ENCODE results near the gene ACOX2. TPM values are rescaled to one million over a fixed set of nuclear protein-coding genes. Genes with fewer than 3 reads are reported as not detected.

Gene ACOX2
- total and polyA plus RNA-seq, 10 of the 15 experiments (the other 5 are each of a cell fraction or from before 2014, with no cell fraction given) = 0.72 TPM; not detected in 9

- TF ChIP-seq MTA2 (IDR thresholded peaks at IDR 0.05; ENCODE audit: low read depth) (no peak), ZZZ3 (IDR thresholded peaks at IDR 0.05; ENCODE audit: control insufficient read depth, insufficient read length, low read depth) (no peak), SPI1 (IDR thresholded peaks at IDR 0.05; ENCODE audit: borderline replicate concordance, insufficient read depth, low read depth, low read length) (no peak), ZBTB4 (CRISPR knock-in tag; IDR thresholded peaks at IDR 0.05) (no peak)
Observed at GRCh38 chr3:58520403-58521335, 16.3 kb downstream of the ACOX2 start (continued).

GRCh38 chr3:58519668-58520402, 17.2 kb downstream of the ACOX2 start:
- DNase-seq (ENCODE audit: low read depth, low spot score) (no peak), FAIRE-seq (no peak), ATAC-seq (no peak)
- SMC1A ChIA-PET (ENCODE audit: uncharacterized antibody, unreplicated experiment) = interaction anchor here (0.7 to 2.0 kb wide), 5 partner anchors 9 to 353 kb away, joined by 3 to 5 read pairs (median 3); no protein-coding TSS in a partner anchor
- no peaks in the 10 kb centered on the region for H3K9me3 ChIP-seq (replicated peaks; ENCODE audit: control insufficient read depth, insufficient read depth, low read length)
- POLR2A ChIA-PET = no interaction called here
- no peak overlapping the region for H3K4me2 ChIP-seq (ENCODE audit: control insufficient read depth, insufficient read depth)
- no peak overlapping the region for H3K9ac ChIP-seq (ENCODE audit: control insufficient read depth, insufficient read depth, low read length)
- no peaks in the 10 kb centered on the region for H4K20me1 ChIP-seq (ENCODE audit: control insufficient read depth, insufficient read depth)
- no TSS peak for BruUV-seq (replicated peaks)
- no peaks in the 10 kb centered on the region for H3K27me3 ChIP-seq (replicated peaks in 1 of 2; ENCODE audit: control insufficient read depth in 2 of 2, insufficient read depth in 2 of 2, low read length in 1 of 2)
- TF ChIP-seq BACH1 (IDR thresholded peaks at IDR 0.05; ENCODE audit: borderline replicate concordance) (no peak), SRF (IDR thresholded peaks at IDR 0.05; ENCODE audit: low read depth in 2 of 2, low read length in 2 of 2) (no peak)
- CTCF ChIA-PET = interaction anchor here (1.0 to 1.6 kb wide), 4 partner anchors 26 to 220 kb away, joined by 3 to 9 read pairs (median 4); partner anchors contain the start of genes HTD2 and RPP14
- 56% methylated on average over 6 of the region's 6 CpGs for WGBS (ENCODE audit: insufficient coverage, insufficient replicate concordance, low lambda C conversion rate, missing lambda C conversion rate)
- H3K79me2 ChIP-seq (ENCODE audit: control insufficient read depth, insufficient read depth, low read length) = no peaks in the 10 kb centered on the region
- H2AFZ ChIP-seq (ENCODE audit: control insufficient read depth, low read depth, low read length) = no peak overlapping the region
- RAD21 ChIA-PET (ENCODE audit: unreplicated experiment) = no interaction called here
- in situ Hi-C loops (cut with MboI) = no loop called here
- no peaks in the 10 kb centered on the region for H3K4me1 ChIP-seq (ENCODE audit: control insufficient read depth, insufficient read depth, low read length)
- H3K27ac ChIP-seq (ENCODE audit: control insufficient read depth, insufficient read depth) = no peak overlapping the region
- intact Hi-C loops (cut with micrococcal nuclease; ENCODE audit: unreplicated experiment) = no loop called here
- no peak overlapping the region for H3K4me3 ChIP-seq
- H3K36me3 ChIP-seq (ENCODE audit: control insufficient read depth in 2 of 2, insufficient read depth in 2 of 2, low read length in 1 of 2) = no peaks in the 10 kb centered on the region
